Measurements from ENCODE around the gene TRIM15. TPM values are rescaled to one million over a fixed set of nuclear protein-coding genes. Genes with fewer than 3 reads are reported as not detected.

TRIM15 gene
- total and polyA plus RNA-seq, 9 donors: 0.72 TPM; not detected in 8

DNA sequence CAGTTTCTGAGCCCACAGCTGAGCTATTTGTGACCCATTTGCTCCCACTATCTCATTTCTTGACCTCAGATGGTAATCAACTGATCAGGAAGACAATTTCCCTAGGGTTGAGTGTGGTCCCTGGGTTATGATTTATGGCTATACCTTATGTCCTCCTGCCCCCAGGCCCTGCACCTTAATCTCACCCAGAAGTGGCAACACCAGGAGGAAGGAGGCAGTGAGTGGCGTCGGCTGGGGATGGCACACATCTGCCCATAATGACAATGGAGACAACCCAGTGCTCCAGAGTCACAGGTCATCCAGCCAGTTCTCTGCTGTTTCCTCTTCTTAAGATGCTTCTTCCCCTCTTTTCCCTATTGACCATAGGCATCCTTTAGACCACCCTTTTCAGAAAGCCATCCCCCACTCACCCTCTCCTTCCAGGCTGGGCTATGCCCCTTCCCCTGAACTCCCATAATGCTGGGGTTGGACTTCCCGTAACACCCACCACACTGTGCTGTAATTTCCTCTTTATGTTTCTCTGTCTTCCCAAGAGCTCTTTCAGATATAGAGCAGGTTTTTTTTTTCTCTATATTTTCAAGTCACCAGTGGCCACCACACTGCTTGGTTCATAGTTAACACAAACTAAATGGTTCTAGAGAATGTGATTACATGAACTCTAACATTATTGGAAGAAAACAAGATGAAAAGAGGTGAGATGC lies 10.3 kb upstream of the TRIM15 start:
- intact Hi-C loops (cut with DNase I): no loop called here
- Histone ChIP-seq H3K36me3 (no peaks in the 10 kb centered on the region), H3K27me3 (no peaks in the 10 kb centered on the region), H3K9me3 (no peaks in the 10 kb centered on the region), H3K27ac (no peak overlapping the region), H3K4me1 (ENCODE audit: insufficient read depth) (no peaks in the 10 kb centered on the region), H3K4me3 (no peak overlapping the region)
- WGBS, 3 donors: 76 to 88% (median 86%) methylated on average over 3 of the region's 3 CpGs
- no peak for DNase-seq
- TF ChIP-seq EP300 (IDR thresholded peaks at IDR 0.05) (no peak), POLR2A (IDR thresholded peaks at IDR 0.05) (no peak), CTCF (IDR thresholded peaks at IDR 0.05) (no peak)

DNA sequence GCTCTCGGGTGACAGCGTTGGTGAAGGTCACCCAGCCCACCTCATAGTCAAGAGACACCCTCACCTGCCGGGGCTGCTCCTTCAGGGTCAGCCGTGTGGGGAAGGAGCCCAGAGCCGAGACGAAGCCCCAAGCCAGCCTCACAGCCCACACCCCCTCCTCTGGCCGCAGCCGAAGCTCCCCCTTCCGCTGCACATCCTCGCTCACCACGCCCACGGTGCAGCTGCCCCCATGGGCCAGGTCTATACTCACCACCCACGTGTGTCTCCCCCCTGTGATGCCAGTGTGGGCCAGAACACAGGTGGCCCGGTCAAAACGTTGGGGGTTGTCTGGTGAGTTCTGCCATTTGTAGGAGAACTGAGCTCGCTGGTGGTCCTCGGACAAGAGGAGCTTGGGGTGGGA lies 9.3 kb upstream of the TRIM15 start:
- DNase-seq: no peak
- Histone ChIP-seq H3K4me1 (ENCODE audit: insufficient read depth) (no peaks in the 10 kb centered on the region), H3K9me3 (no peaks in the 10 kb centered on the region), H3K4me3 (no peak overlapping the region), H3K27ac (no peak overlapping the region), H3K27me3 (no peaks in the 10 kb centered on the region), H3K36me3 (no peaks in the 10 kb centered on the region)
- 61 to 81% (median 72%) methylated on average over 17 of the region's 17 CpGs for WGBS, 3 donors
- TF ChIP-seq CTCF (IDR thresholded peaks at IDR 0.05) (no peak), EP300 (IDR thresholded peaks at IDR 0.05) (no peak), POLR2A (IDR thresholded peaks at IDR 0.05) (no peak)
- intact Hi-C loops (cut with DNase I): no loop called here

DNA sequence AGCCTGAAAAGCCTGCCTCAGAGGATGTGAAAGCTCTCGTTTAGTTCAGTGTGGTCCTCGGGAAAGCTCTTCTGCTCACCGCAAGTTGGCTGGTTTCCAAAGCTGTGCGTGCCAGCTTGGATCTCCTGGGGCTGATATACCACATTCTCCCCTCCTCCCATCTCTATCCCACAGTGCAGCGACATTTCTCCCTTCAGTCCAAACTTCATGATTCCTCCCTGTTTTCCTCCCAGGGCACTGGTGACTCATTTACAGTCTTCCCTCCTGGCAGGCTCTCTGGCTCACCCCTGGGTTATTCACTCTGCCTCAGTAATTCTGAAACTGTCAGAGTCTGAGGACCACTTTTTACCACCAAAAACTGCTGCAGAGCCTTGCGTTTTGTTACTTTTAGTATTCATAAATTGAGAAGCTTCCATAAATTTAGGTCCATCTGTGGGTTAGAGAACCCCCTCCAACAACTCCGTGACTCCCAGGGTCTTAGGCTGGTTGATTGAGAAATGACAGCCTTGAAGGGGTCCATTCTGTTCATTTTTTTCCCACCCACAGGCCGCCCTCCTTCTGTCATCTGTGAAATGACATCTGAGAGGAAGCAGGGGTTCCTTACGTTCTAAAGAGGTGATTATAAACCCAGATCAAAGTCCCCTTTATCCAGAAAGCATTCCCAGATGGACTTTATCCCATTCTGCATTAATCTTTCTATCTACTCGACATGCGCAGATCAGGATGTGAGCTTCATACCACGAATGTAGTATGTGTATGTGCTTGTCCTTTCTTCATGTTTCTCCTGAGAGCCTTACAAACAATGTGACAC lies 8.4 kb upstream of the TRIM15 start:
- Histone ChIP-seq H3K27ac (no peak overlapping the region), H3K36me3 (no peaks in the 10 kb centered on the region), H3K27me3 (no peaks in the 10 kb centered on the region), H3K4me3 (no peak overlapping the region), H3K9me3 (no peaks in the 10 kb centered on the region), H3K4me1 (ENCODE audit: insufficient read depth) (no peaks in the 10 kb centered on the region)
- intact Hi-C loops (cut with DNase I): no loop called here
- TF ChIP-seq CTCF (IDR thresholded peaks at IDR 0.05) (no peak), POLR2A (IDR thresholded peaks at IDR 0.05) (no peak), EP300 (IDR thresholded peaks at IDR 0.05) (no peak)
- no peak for DNase-seq
- 36 to 63% (median 60%) methylated on average over 12 of the region's 12 CpGs for WGBS, 3 donors

DNA sequence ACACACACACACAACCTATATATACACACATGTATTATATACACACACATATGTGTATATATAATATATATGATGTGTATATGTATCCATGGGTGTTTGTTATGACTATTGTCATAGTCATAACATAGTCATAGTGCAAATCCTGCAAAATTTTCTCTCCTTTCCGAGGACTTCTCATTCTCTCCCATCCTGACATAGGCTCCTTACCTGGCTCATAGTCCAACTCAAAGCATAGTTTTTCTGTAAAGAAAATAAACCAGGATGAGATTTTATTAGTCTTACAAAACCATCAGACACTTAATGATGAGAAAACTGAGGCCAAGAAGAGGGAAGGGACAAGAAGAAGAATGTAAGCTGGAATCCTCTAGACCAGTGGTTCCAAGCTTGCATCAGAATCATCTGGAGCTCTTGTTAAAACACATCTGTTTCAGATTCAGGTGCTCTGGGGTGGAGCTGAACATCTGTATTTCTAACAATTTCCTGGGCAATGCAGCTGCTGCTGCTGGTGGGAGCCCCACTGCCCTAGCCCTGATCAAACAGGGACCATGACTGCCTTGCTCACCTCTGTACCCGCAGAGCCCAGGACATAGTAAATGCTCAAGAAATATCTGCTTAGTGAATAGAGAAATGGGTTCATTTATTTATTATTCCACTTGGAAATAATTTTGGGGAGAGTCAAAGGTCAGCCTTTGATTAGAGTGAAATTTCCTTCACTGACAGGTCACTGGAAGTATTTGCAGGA lies 7.7 kb upstream of the TRIM15 start:
- no peak for DNase-seq
- TF ChIP-seq CTCF (IDR thresholded peaks at IDR 0.05) (no peak), EP300 (IDR thresholded peaks at IDR 0.05) (no peak), POLR2A (IDR thresholded peaks at IDR 0.05) (no peak)
- Histone ChIP-seq H3K27ac (no peak overlapping the region), H3K27me3 (no peaks in the 10 kb centered on the region), H3K4me1 (ENCODE audit: insufficient read depth) (no peaks in the 10 kb centered on the region), H3K4me3 (no peak overlapping the region), H3K9me3 (no peaks in the 10 kb centered on the region), H3K36me3 (no peaks in the 10 kb centered on the region)
- intact Hi-C loops (cut with DNase I): no loop called here
- 73 to 93% (median 82%) methylated on average over 2 of the region's 2 CpGs for WGBS, 3 donors

Data from ovary (tissue), 9 donors.